HL-60 (cell line): ENCODE measurements around the gene FAM118A.

ENCODE experiments used
- CTCF ChIP-seq: IDR thresholded peaks from one replicate; pipeline ENCODE4 v1.5.1; 2011; ENCODE audit warnings: low read length, control low read depth, inconsistent platforms; ENCODE audit not compliant: insufficient read depth
- POLR2AphosphoS5 ChIP-seq: IDR thresholded peaks from 2 replicates; pipeline ENCODE4 v1.6.1; 2012; ENCODE audit warnings: low read depth
- TF ChIP-seq, protein P1 (sequence below): IDR thresholded peaks from 2 replicates; pipeline ENCODE4 v1.6.1; 2012; ENCODE audit warnings: low read depth; ENCODE audit not compliant: insufficient replicate concordance

- TF ChIP-seq CTCF, result no peak
- TF ChIP-seq POLR2AphosphoS5, result no peak
- TF ChIP-seq, protein P1, sequence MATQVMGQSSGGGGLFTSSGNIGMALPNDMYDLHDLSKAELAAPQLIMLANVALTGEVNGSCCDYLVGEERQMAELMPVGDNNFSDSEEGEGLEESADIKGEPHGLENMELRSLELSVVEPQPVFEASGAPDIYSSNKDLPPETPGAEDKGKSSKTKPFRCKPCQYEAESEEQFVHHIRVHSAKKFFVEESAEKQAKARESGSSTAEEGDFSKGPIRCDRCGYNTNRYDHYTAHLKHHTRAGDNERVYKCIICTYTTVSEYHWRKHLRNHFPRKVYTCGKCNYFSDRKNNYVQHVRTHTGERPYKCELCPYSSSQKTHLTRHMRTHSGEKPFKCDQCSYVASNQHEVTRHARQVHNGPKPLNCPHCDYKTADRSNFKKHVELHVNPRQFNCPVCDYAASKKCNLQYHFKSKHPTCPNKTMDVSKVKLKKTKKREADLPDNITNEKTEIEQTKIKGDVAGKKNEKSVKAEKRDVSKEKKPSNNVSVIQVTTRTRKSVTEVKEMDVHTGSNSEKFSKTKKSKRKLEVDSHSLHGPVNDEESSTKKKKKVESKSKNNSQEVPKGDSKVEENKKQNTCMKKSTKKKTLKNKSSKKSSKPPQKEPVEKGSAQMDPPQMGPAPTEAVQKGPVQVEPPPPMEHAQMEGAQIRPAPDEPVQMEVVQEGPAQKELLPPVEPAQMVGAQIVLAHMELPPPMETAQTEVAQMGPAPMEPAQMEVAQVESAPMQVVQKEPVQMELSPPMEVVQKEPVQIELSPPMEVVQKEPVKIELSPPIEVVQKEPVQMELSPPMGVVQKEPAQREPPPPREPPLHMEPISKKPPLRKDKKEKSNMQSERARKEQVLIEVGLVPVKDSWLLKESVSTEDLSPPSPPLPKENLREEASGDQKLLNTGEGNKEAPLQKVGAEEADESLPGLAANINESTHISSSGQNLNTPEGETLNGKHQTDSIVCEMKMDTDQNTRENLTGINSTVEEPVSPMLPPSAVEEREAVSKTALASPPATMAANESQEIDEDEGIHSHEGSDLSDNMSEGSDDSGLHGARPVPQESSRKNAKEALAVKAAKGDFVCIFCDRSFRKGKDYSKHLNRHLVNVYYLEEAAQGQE, result no peak
These were observed 22.7 kb upstream of the FAM118A start for GRCh38 chr22:45286854-45287551.
